ENCODE data around the gene SLC17A9.
A peak's percentile ranks its signal among the peaks of the same experiment; 100 is the strongest.

The SLC17A9 gene

GRCh38 chr20:62999580-62999979 lies 47.1 kb downstream of the SLC17A9 start:
- DNase-seq (ENCODE audit: low read depth, low spot score) = no peak
- Histone ChIP-seq H3K27ac (no peak overlapping the region), H3K9ac (ENCODE audit: insufficient read length) (no peak overlapping the region), H3K4me3 (no peak overlapping the region), H3K9me3 (ENCODE audit: low read depth, low read length) (no peaks in the 10 kb centered on the region), H3K36me3 (ENCODE audit: insufficient read depth, low read length) (no peaks in the 10 kb centered on the region)
- no peak for TF ChIP-seq EZH2 (IDR thresholded peaks at IDR 0.05)

- no peak overlapping the region for H3K27ac ChIP-seq
- no peak overlapping the region for H3K4me3 ChIP-seq
- no peak overlapping the region for H3K9ac ChIP-seq (ENCODE audit: insufficient read length)
- H3K9me3 ChIP-seq (ENCODE audit: low read depth, low read length) = no peaks in the 10 kb centered on the region
- no peak for DNase-seq (ENCODE audit: low read depth, low spot score)
- H3K36me3 ChIP-seq (ENCODE audit: insufficient read depth, low read length) = no peaks in the 10 kb centered on the region
- TF ChIP-seq FOXP2 (optimal IDR thresholded peaks at IDR 0.05; ENCODE audit: control extremely low read depth, extremely low read length, insufficient read depth) (no peak), POLR2AphosphoS5 (IDR thresholded peaks at IDR 0.05; ENCODE audit: borderline replicate concordance, low read depth, low read length) (no peak), EZH2 (IDR thresholded peaks at IDR 0.05) (no peak)
Observed at GRCh38 chr20:63000036-63000435, 47.5 kb downstream of the SLC17A9 start.

GRCh38 chr20:63000958-63001357 lies 48.4 kb downstream of the SLC17A9 start:
- TF ChIP-seq FOXP2 (optimal IDR thresholded peaks at IDR 0.05; ENCODE audit: control extremely low read depth, extremely low read length, insufficient read depth) (no peak), POLR2AphosphoS5 (IDR thresholded peaks at IDR 0.05; ENCODE audit: borderline replicate concordance, low read depth, low read length) (no peak), EZH2 (IDR thresholded peaks at IDR 0.05) (no peak)
- Histone ChIP-seq H3K9ac (ENCODE audit: insufficient read length) (no peak overlapping the region), H3K4me3 (no peak overlapping the region), H3K36me3 (ENCODE audit: insufficient read depth, low read length) (no peaks in the 10 kb centered on the region), H3K27ac (no peak overlapping the region), H3K9me3 (ENCODE audit: low read depth, low read length) (no peaks in the 10 kb centered on the region)
- no peak for DNase-seq (ENCODE audit: low read depth, low spot score)

GRCh38 chr20:63002511-63002910 lies 50.0 kb downstream of the SLC17A9 start:
- DNase-seq (ENCODE audit: low read depth, low spot score) = no peak
- TF ChIP-seq POLR2AphosphoS5 (IDR thresholded peaks at IDR 0.05; ENCODE audit: borderline replicate concordance, low read depth, low read length) = no peak
- no peak for TF ChIP-seq FOXP2 (optimal IDR thresholded peaks at IDR 0.05; ENCODE audit: control extremely low read depth, extremely low read length, insufficient read depth)
- TF ChIP-seq EZH2 (IDR thresholded peaks at IDR 0.05) = no peak
- Histone ChIP-seq H3K4me3 (no peak overlapping the region), H3K9ac (ENCODE audit: insufficient read length) (no peak overlapping the region), H3K27ac (no peak overlapping the region), H3K9me3 (ENCODE audit: low read depth, low read length) (no peaks in the 10 kb centered on the region), H3K36me3 (ENCODE audit: insufficient read depth, low read length) (no peaks in the 10 kb centered on the region)

GRCh38 chr20:63003546-63003945 lies 51.0 kb downstream of the SLC17A9 start:
- no peak for TF ChIP-seq FOXP2 (optimal IDR thresholded peaks at IDR 0.05; ENCODE audit: control extremely low read depth, extremely low read length, insufficient read depth)
- no peak for TF ChIP-seq POLR2AphosphoS5 (IDR thresholded peaks at IDR 0.05; ENCODE audit: borderline replicate concordance, low read depth, low read length)
- TF ChIP-seq EZH2 (IDR thresholded peaks at IDR 0.05) = no peak
- Histone ChIP-seq H3K4me3 (no peak overlapping the region), H3K36me3 (ENCODE audit: insufficient read depth, low read length) (no peaks in the 10 kb centered on the region), H3K9me3 (ENCODE audit: low read depth, low read length) (no peaks in the 10 kb centered on the region), H3K27ac (no peak overlapping the region), H3K9ac (ENCODE audit: insufficient read length) (no peak overlapping the region)
- no peak for DNase-seq (ENCODE audit: low read depth, low spot score)

- Histone ChIP-seq H3K27ac (no peak overlapping the region), H3K9me3 (ENCODE audit: low read depth, low read length) (no peaks in the 10 kb centered on the region), H3K4me3 (no peak overlapping the region), H3K9ac (ENCODE audit: insufficient read length) (no peak overlapping the region), H3K36me3 (ENCODE audit: insufficient read depth, low read length) (no peaks in the 10 kb centered on the region)
- TF ChIP-seq POLR2AphosphoS5 (IDR thresholded peaks at IDR 0.05; ENCODE audit: borderline replicate concordance, low read depth, low read length) = no peak
- TF ChIP-seq FOXP2 (optimal IDR thresholded peaks at IDR 0.05; ENCODE audit: control extremely low read depth, extremely low read length, insufficient read depth) = no peak
- peak; percentile 98 for TF ChIP-seq EZH2 (IDR thresholded peaks at IDR 0.05)
- no peak for DNase-seq (ENCODE audit: low read depth, low spot score)
Observed at GRCh38 chr20:63004607-63005364, 52.3 kb downstream of the SLC17A9 start.

GRCh38 chr20:63005365-63005861 lies 52.9 kb downstream of the SLC17A9 start:
- Histone ChIP-seq H3K36me3 (ENCODE audit: insufficient read depth, low read length) (no peaks in the 10 kb centered on the region), H3K9ac (ENCODE audit: insufficient read length) (no peak overlapping the region), H3K9me3 (ENCODE audit: low read depth, low read length) (no peaks in the 10 kb centered on the region), H3K27ac (no peak overlapping the region), H3K4me3 (no peak overlapping the region)
- no peak for TF ChIP-seq FOXP2 (optimal IDR thresholded peaks at IDR 0.05; ENCODE audit: control extremely low read depth, extremely low read length, insufficient read depth)
- TF ChIP-seq POLR2AphosphoS5 (IDR thresholded peaks at IDR 0.05; ENCODE audit: borderline replicate concordance, low read depth, low read length) = no peak
- no peak for TF ChIP-seq EZH2 (IDR thresholded peaks at IDR 0.05)
- DNase-seq (ENCODE audit: low read depth, low spot score) = no peak

GRCh38 chr20:63005862-63006539 lies 53.5 kb downstream of the SLC17A9 start:
- TF ChIP-seq FOXP2 (optimal IDR thresholded peaks at IDR 0.05; ENCODE audit: control extremely low read depth, extremely low read length, insufficient read depth) (no peak), EZH2 (IDR thresholded peaks at IDR 0.05) (peak; percentile 68), POLR2AphosphoS5 (IDR thresholded peaks at IDR 0.05; ENCODE audit: borderline replicate concordance, low read depth, low read length) (no peak)
- no peaks in the 10 kb centered on the region for H3K9me3 ChIP-seq (ENCODE audit: low read depth, low read length)
- no peak overlapping the region for H3K27ac ChIP-seq
- H3K9ac ChIP-seq (ENCODE audit: insufficient read length) = no peak overlapping the region
- no peak for DNase-seq (ENCODE audit: low read depth, low spot score)
- H3K4me3 ChIP-seq = no peak overlapping the region
- H3K36me3 ChIP-seq (ENCODE audit: insufficient read depth, low read length) = no peaks in the 10 kb centered on the region

All from SK-N-MC (cell line).